ENCODE data around the gene ENOPH1. TPM values are rescaled to one million over a fixed set of nuclear protein-coding genes. Genes with fewer than 3 reads are reported as not detected.
A peak's percentile ranks its signal among the peaks of the same experiment; 100 is the strongest.

The ENOPH1 gene
- total RNA-seq, 2 donors from 2014 or later, result 15.9 to 20.8 TPM

DNA sequence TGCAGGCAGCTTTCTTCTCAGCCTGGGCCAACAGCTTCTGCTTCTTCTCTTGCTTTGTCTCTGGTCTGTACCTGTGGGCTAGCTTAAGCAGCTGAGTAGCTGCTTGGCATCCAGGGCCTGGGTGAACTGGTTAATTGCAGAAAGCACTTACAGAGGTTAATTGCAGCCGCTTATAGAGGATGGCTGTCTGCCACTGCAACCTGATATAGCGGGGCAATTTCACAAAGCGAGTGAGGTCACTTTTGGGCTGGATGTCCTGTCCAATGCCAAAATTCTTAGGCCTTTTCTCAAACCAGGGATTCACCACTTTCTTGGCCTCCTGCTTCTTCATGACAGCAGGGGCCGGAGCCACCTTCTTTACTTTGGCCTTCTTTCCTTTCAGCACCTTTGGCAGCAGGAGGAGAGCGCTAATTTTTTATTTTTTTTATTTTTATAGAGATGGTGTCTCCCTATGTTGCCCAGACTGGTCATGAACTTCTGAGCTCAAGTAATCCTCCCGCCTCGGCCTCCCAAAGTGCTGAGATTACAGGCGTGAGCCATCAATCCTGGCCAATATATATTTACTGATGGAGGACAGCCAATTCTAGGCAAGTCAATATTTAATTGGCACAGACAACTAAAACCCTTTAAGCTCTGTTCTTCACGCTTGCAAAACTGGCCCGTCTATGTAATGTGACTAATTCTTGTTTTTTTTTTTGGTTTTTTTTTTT is 61.0 kb downstream of the ENOPH1 start:
- no peak for DNase-seq
- ATAC-seq, result peak; percentile 48
- intact Hi-C loops (cut with DNase I, micrococcal nuclease), result no loop called here

GRCh38 chr4:82493721-82494425 is 63.5 kb downstream of the ENOPH1 start:
- intact Hi-C loops (cut with DNase I, micrococcal nuclease), result no loop called here
- DNase-seq, result no peak
- ATAC-seq, result peak; percentile 30

DNA sequence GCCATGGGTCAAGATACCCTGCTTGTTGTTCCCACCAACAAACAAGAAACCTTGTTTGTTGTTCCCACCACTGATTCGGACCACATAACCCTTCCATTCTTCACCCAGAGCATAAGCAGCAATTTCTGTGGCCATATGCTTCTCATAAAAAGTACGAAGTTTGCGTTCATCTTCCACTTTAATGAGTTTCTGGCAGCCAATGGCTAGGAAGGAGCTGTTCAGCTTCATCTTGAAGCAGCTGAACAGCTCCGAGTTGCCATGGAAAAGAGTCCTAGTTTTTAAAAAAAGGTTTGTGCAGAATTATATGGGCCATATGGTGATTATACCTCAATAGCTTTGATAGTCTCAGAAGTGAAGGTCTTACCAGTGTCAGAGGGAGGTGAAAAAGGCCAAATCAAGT is 65.3 kb downstream of the ENOPH1 start:
- ATAC-seq (no peak), DNase-seq (no peak)
- intact Hi-C loops (cut with DNase I, micrococcal nuclease), result no loop called here

DNA sequence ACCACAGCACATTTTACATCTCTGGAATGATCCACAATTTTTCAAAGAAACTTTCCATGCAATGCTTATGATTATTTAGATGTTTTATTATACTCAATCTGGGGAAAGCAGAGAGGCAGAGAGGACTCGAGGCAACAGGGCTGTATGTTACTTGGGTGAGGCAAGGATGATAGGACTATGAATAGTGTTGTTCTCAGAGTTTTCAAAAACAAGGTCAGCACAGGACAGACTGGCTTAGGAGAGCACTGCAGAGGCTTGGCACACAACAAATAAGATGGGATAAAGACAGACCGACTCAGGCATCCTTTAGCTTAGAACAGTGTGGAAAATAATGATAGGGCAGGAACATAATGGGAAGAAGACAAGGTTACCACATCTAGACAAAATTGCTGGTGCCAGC is 66.0 kb downstream of the ENOPH1 start:
- intact Hi-C loops (cut with DNase I, micrococcal nuclease), result no loop called here
- DNase-seq (no peak), ATAC-seq (no peak)

GRCh38 chr4:82499738-82500434 is 69.5 kb downstream of the ENOPH1 start:
- intact Hi-C loops (cut with DNase I, micrococcal nuclease), result no loop called here
- no peak for ATAC-seq
- no peak for DNase-seq

DNA sequence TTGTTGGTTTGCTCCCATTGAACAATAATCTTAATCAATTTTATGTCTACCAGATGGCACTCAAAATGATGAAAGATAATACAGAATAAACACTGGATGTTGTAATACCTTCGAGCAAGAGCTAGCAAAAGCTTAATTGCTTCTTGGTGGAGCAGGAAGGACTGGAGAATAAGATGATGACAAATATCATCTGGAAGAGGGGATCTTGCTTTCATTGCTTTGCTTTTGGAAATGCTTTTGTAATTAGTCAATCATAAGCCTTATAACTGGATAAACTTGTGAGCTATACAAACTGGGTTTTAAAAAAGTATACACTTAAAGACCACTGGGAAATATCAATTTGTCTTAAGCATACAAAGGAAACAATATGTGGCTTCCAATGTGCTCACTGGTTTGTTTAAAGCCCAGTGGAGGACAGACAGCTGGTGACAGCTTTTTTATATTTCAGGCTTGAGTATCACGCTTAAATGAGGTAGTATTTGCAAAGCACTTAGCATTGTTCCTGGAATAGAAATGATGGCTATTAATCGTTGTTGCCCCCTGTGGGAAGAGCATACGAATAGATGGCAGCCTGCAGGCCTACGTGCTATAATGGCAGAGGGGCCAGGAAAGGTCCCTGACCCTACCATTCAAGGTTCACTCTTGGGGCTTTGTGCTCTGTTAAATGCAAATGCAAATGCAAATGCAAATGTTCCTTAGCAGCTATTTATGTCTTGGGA is 70.2 kb downstream of the ENOPH1 start:
- intact Hi-C loops (cut with DNase I, micrococcal nuclease), result no loop called here
- ATAC-seq, result no peak
- no peak for DNase-seq

DNA sequence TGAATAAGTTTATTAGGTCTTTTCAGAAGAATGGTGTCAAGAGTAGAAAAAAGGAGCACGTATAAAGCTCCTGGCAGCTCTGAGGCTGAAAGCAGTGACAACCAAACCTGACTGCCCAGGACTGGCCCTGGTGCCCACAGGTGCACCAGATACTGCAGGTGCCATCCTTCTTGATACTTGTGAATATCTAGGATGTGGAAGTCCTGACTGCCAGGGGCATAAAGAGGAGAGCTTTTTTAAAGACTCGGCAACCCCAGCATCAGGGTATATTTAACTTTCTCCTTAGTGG is 70.7 kb downstream of the ENOPH1 start:
- intact Hi-C loops (cut with DNase I, micrococcal nuclease), result no loop called here

DNA sequence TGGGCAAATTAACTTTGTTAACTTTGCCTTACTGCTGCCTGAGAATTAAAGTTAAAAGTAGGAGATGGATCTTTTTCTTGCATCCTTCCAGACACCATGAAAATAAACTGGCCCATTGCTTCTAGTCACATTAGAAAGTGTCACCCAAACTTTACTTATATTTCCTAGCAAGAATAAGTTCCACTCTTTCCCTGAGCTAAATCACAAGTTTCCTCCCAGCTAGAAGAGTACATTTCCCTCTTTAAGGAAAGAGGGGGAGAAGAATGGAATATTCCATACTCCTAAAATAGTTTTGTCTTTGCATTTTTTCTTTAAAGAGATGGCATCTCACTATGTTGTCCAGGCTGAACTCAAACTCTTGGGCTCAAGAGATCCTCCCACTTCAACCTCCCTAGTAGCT is 77.6 kb downstream of the ENOPH1 start:
- ATAC-seq (no peak), DNase-seq (no peak)
- intact Hi-C loops (cut with DNase I, micrococcal nuclease), result no loop called here

More for the DNA sequence above, 70.7 kb downstream of the ENOPH1 start:
- ATAC-seq (no peak), DNase-seq (no peak)

DNA sequence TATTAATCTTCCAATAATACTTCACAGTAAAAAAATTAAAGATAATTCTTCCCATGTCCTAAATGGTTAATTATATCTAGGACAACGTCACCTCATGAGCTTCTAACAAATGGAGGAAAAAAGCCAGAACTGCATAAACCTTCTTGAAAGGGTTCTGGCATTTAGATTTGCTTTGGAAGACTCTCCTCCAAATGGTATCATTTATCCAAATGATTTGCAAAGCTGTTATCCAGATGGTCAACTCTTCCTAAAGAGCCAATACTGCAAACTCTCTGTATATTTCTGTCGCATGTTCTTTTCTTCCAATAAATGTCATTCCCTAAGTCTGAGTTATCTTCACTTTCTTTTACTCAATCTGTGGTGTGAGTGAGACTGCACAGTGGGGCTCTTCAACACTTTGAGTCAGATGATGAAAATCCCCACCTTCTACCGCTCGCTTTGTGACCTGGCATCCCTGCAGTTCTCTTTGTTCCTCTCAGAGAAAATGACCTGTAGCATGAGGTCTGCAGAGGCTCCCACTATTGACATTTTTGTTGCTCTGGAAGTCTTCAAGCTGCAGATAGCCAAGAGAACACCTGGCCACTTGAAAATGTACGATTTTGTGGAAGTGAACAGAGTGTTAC is 78.5 kb downstream of the ENOPH1 start:
- ATAC-seq, result no peak
- intact Hi-C loops (cut with DNase I, micrococcal nuclease), result no loop called here
- no peak for DNase-seq

- ATAC-seq (no peak), DNase-seq (no peak)
- intact Hi-C loops (cut with DNase I, micrococcal nuclease), result no loop called here
Observed at GRCh38 chr4:82510216-82510615, 79.8 kb downstream of the ENOPH1 start.

Other genes starting within 250 kb of the ENOPH1 start
- 100 to 1,000 TPM; 108 to 151 TPM for gene HNRNPD, start 56.6 kb upstream of the ENOPH1 start, total RNA-seq
- gene HNRNPDL, start 128 bp upstream of the ENOPH1 start, total RNA-seq, result 100 to 1,000 TPM in 1 of 2 donors, 10 to 100 TPM in 1; 88.4 to 109 TPM
- 1 to 10 TPM; 1.8 to 3.7 TPM for gene TMEM150C, start 131.4 kb downstream of the ENOPH1 start, total RNA-seq